CD8-positive, alpha-beta memory T cell (primary cell): ENCODE data around the gene SERPINB13. TPM values are rescaled to one million over a fixed set of nuclear protein-coding genes. Genes with fewer than 3 reads are reported as not detected.

Experiments used
- CTCF ChIA-PET: fragments of 350-600 bp; sonication (Branson Sonifier 250); formaldehyde crosslinking; loops from one replicate; lab custom pipeline; 2021; ENCODE audit warnings: antibody characterized with exemption; lab: Charles Lee
- POLR2A ChIA-PET: fragments of 350-600 bp; sonication (Branson Sonifier 250); formaldehyde crosslinking; loops from one replicate; lab custom pipeline; 2021; ENCODE audit warnings: antibody characterized with exemption; lab: Charles Lee
- DNase-seq, 5 donors: peaks; one replicate each; pipeline versions ENCODE4 v3.0.0 to v3.0.0-alpha.2; 2020 to 2022; ENCODE audit warnings: mixed read lengths in 1 of 5
- H3K27ac ChIP-seq: one replicate; pipeline ENCODE4 v1.7.0; 2013; ENCODE audit warnings: low read depth, mild to moderate bottlenecking, low read length, moderate library complexity
- H3K27me3 ChIP-seq: 2 replicates; pipeline ENCODE4 v1.7.0; 2013; ENCODE audit warnings: low read length, mild to moderate bottlenecking; ENCODE audit not compliant: insufficient read depth, poor library complexity, severe bottlenecking
- H3K36me3 ChIP-seq: 2 replicates; pipeline ENCODE4 v1.7.0; 2013; ENCODE audit warnings: mild to moderate bottlenecking, low read length, moderate library complexity; ENCODE audit not compliant: insufficient read depth
- H3K4me1 ChIP-seq: 2 replicates; pipeline ENCODE4 v1.7.0; 2013; ENCODE audit warnings: mild to moderate bottlenecking, low read length, moderate library complexity; ENCODE audit not compliant: insufficient read depth
- H3K4me3 ChIP-seq: 2 replicates; pipeline ENCODE4 v1.7.0; 2013; ENCODE audit warnings: mild to moderate bottlenecking, low read length
- H3K9me3 ChIP-seq: 2 replicates; pipeline ENCODE4 v1.7.0; 2013; ENCODE audit warnings: mild to moderate bottlenecking, low read length
- H3K27ac Mint-ChIP-seq, 8 donors: one replicate each; pipeline ENCODE4 v1.8.0; 2020 to 2021; ENCODE audit warnings: mixed read lengths in 8 of 8, mild to moderate bottlenecking in 6 of 8, inconsistent platforms in 3 of 8, moderate library complexity in 3 of 8
- H3K27me3 Mint-ChIP-seq, 2 donors: one replicate each; pipeline ENCODE4 v1.8.0; 2020 to 2021; ENCODE audit warnings: mixed read lengths in 2 of 2, mild to moderate bottlenecking in 1 of 2, moderate library complexity in 1 of 2
- H3K36me3 Mint-ChIP-seq, 3 donors: one replicate each; pipeline ENCODE4 v1.8.0; 2020 to 2021; ENCODE audit warnings: mixed read lengths in 3 of 3, inconsistent platforms in 1 of 3, mild to moderate bottlenecking in 1 of 3
- H3K4me1 Mint-ChIP-seq, 3 donors: one replicate each; pipeline ENCODE4 v1.8.0; 2020 to 2021; ENCODE audit warnings: mixed read lengths in 3 of 3, inconsistent platforms in 1 of 3, mild to moderate bottlenecking in 1 of 3
- H3K4me3 Mint-ChIP-seq, 7 donors: one replicate each; pipeline ENCODE4 v1.8.0; 2020 to 2021; ENCODE audit warnings: mixed read lengths in 7 of 7, mild to moderate bottlenecking in 6 of 7, moderate library complexity in 4 of 7, inconsistent platforms in 2 of 7
- H3K9me3 Mint-ChIP-seq, 5 donors: one replicate each; pipeline ENCODE4 v1.8.0; 2020 to 2022; ENCODE audit warnings: mixed read lengths in 5 of 5, mild to moderate bottlenecking in 3 of 5, moderate library complexity in 2 of 5, inconsistent platforms in 1 of 5
- polyA plus RNA-seq: library from polyadenylated mRNA; unstranded; fragments of 300-500 nt; fragmentation: Illumina TruSeq; gene quantifications from one replicate; pipeline ENCODE4 v1.2.3, GENCODE V29; 2021
- total RNA-seq, 2 experiments: library from RNA; stranded (reverse); gene quantifications; one replicate each; pipeline ENCODE4 v1.2.3, GENCODE V29; 2021

Gene SERPINB13, protein sequence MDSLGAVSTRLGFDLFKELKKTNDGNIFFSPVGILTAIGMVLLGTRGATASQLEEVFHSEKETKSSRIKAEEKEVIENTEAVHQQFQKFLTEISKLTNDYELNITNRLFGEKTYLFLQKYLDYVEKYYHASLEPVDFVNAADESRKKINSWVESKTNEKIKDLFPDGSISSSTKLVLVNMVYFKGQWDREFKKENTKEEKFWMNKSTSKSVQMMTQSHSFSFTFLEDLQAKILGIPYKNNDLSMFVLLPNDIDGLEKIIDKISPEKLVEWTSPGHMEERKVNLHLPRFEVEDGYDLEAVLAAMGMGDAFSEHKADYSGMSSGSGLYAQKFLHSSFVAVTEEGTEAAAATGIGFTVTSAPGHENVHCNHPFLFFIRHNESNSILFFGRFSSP
- total RNA-seq (not detected), polyA plus RNA-seq (not detected)

DNA sequence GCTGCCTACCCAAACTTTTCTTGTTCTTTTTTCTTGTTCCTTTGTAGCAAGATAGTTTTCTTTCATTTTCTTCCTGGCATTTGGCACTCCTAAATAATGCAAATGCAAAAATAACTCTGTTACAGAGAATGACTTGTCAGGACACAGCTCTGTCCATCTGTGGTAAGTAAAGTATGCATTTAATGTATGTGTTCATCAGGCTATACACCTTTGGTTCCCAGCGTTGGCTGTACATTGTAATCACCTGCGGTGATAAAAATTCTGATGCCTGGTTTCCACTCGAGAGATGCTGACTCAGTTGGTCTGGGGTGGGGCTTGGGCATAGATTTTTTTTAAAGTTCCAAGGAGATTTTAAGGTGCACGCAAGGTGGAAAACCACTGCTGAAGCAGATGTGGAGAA, at the start of gene SERPINB13:
TSS of gene SERPINB13 (plus strand) at position 378 of the 400 bp plus-strand sequence. CDS start 1,325 bp downstream, outside the sequence.
- Histone ChIP-seq H3K27ac (no peak within 1 kb of the TSS), H3K4me1 (no peaks in the 10 kb centered on the region), H3K36me3 (no peaks in the 10 kb centered on the region), H3K9me3 (no peaks in the 10 kb centered on the region), H3K4me3 (no peak within 1 kb of the TSS), H3K27me3 (no peaks in the 10 kb centered on the region)
- no peaks in the 10 kb centered on the region for H3K36me3 Mint-ChIP-seq
- DNase-seq: no peak
- no peaks in the 10 kb centered on the region for H3K4me1 Mint-ChIP-seq
- no peak within 1 kb of the TSS for H3K4me3 Mint-ChIP-seq
- no peaks in the 10 kb centered on the region for H3K9me3 Mint-ChIP-seq
- ChIA-PET CTCF (no interaction called here), POLR2A (no interaction called here)
- H3K27ac Mint-ChIP-seq: peak within 1 kb of the TSS in 1 of 8 donors; percentile 63
- peaks cover 4 to 15% of the 10 kb centered on the region in 2 donors for H3K27me3 Mint-ChIP-seq

GRCh38 chr18:63539904-63540510, 47.1 kb upstream of the SERPINB13 start:
- Histone ChIP-seq H3K4me3 (no peak overlapping the region), H3K27me3 (no peaks in the 10 kb centered on the region), H3K36me3 (no peaks in the 10 kb centered on the region), H3K9me3 (no peaks in the 10 kb centered on the region), H3K27ac (no peak overlapping the region), H3K4me1 (no peaks in the 10 kb centered on the region)
- H3K36me3 Mint-ChIP-seq: no peaks in the 10 kb centered on the region
- H3K4me1 Mint-ChIP-seq: no peaks in the 10 kb centered on the region
- ChIA-PET CTCF (no interaction called here), POLR2A (no interaction called here)
- H3K27me3 Mint-ChIP-seq: peaks cover 4 to 39% of the 10 kb centered on the region in 2 donors
- H3K9me3 Mint-ChIP-seq: no peaks in the 10 kb centered on the region
- no peak overlapping the region for H3K4me3 Mint-ChIP-seq
- no peak for DNase-seq
- no peak overlapping the region for H3K27ac Mint-ChIP-seq

GRCh38 chr18:63542069-63542468, 45.1 kb upstream of the SERPINB13 start, which contains the start of gene SERPINB12:
Gene SERPINB12, plus strand, starts transcription at chr18:63542369. Its CDS starts 13,791 bp downstream, at chr18:63556160.
- Mint-ChIP-seq H3K4me3 (no peak within 1 kb of the TSS), H3K4me1 (no peaks in the 10 kb centered on the region), H3K9me3 (no peaks in the 10 kb centered on the region), H3K36me3 (no peaks in the 10 kb centered on the region), H3K27ac (no peak within 1 kb of the TSS), H3K27me3 (peaks cover 6 to 49% of the 10 kb centered on the region in 2 donors)
- no peaks in the 10 kb centered on the region for H3K27me3 ChIP-seq
- H3K36me3 ChIP-seq: no peaks in the 10 kb centered on the region
- H3K4me1 ChIP-seq: no peaks in the 10 kb centered on the region
- no peak for DNase-seq
- no peaks in the 10 kb centered on the region for H3K9me3 ChIP-seq
- CTCF ChIA-PET: interaction anchor here (1.0 kb wide), 1 partner anchor 17 kb away, joined by 3 read pairs; no protein-coding TSS in a partner anchor
- no peak within 1 kb of the TSS for H3K4me3 ChIP-seq
- POLR2A ChIA-PET: no interaction called here
- no peak within 1 kb of the TSS for H3K27ac ChIP-seq

DNA sequence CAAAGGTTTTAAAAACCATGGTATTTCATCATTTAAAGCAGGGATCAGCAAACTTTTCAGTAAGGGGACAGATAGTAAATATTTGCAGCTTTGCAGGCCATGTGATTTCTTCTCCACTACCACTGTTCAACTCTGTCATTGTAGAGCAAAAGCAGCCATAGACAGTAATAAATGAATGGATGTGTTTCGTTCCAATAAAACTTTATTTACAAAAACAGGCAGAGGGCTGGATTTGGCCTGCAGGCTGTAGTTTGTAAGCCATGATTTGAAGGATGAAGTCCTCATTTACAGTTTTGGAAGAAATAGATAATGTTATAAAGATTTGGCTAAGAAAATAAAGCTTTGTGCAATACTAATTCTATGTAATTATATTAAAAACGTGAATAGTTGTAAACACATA, 43.1 kb upstream of the SERPINB13 start:
- no peak overlapping the region for H3K4me3 Mint-ChIP-seq

DNA sequence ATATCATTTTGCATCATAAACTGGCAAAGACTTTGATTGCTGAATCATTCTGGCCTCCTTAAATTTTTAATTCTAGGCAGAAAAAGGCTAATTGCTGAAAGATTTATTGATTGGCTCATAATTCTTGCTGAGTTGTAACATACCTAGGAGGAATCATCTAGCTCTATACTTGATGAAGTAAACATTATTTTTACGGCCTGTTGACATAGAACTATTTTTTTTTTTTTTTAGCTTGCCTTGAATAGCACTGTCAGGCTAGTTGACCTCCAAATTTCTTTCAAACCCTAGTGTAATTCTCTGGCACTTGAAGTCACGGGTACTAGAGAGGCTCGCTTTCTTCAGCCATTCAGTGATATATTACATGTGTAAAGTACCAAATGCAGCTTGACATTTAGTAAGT, 42.1 kb upstream of the SERPINB13 start:
- Histone ChIP-seq H3K4me1 (no peaks in the 10 kb centered on the region), H3K9me3 (no peaks in the 10 kb centered on the region), H3K36me3 (no peaks in the 10 kb centered on the region), H3K4me3 (no peak overlapping the region), H3K27me3 (no peaks in the 10 kb centered on the region), H3K27ac (no peak overlapping the region)
- no peaks in the 10 kb centered on the region for H3K36me3 Mint-ChIP-seq
- H3K9me3 Mint-ChIP-seq: no peaks in the 10 kb centered on the region
- DNase-seq: no peak
- H3K27ac Mint-ChIP-seq: no peak overlapping the region
- peaks cover 6 to 31% of the 10 kb centered on the region in 2 donors for H3K27me3 Mint-ChIP-seq
- ChIA-PET CTCF (no interaction called here), POLR2A (no interaction called here)
- H3K4me3 Mint-ChIP-seq: no peak overlapping the region
- no peaks in the 10 kb centered on the region for H3K4me1 Mint-ChIP-seq

More for the DNA sequence above, 43.1 kb upstream of the SERPINB13 start:
- no peaks in the 10 kb centered on the region for H3K4me1 ChIP-seq
- no peaks in the 10 kb centered on the region for H3K27me3 ChIP-seq
- Mint-ChIP-seq H3K27me3 (peaks cover 6 to 41% of the 10 kb centered on the region in 2 donors), H3K4me1 (no peaks in the 10 kb centered on the region), H3K27ac (no peak overlapping the region), H3K9me3 (no peaks in the 10 kb centered on the region), H3K36me3 (no peaks in the 10 kb centered on the region)
- ChIA-PET CTCF (no interaction called here), POLR2A (no interaction called here)
- no peak overlapping the region for H3K27ac ChIP-seq
- no peak for DNase-seq
- H3K9me3 ChIP-seq: no peaks in the 10 kb centered on the region
- no peak overlapping the region for H3K4me3 ChIP-seq
- no peaks in the 10 kb centered on the region for H3K36me3 ChIP-seq

DNA sequence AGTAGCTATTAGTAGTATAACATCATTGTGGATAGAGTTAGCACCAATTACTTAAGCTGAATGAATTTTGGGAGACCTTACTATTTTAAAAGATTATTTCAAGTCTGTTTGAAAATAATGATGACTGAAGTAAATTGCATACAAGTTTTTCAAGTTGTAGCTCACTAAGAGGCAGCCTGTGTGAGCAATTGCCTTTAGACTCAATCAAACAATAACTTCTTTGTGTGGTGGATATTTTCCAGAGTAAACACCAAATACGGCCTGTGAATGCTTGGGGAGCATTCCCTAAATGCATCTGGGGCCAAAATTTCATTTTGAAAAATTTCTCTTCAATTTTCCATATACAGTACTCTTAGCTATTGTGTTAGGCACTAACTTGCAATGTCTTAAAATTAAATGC, 37.1 kb upstream of the SERPINB13 start:
- ChIA-PET POLR2A (no interaction called here), CTCF (interaction anchor here (1.2 kb wide), 1 partner anchor 33 kb away, joined by 3 read pairs; no protein-coding TSS in a partner anchor)
- Mint-ChIP-seq H3K27me3 (peaks cover 4 to 26% of the 10 kb centered on the region in 2 donors), H3K9me3 (no peaks in the 10 kb centered on the region), H3K36me3 (no peaks in the 10 kb centered on the region), H3K4me3 (no peak overlapping the region), H3K4me1 (no peaks in the 10 kb centered on the region), H3K27ac (no peak overlapping the region)
- Histone ChIP-seq H3K9me3 (no peaks in the 10 kb centered on the region), H3K27ac (no peak overlapping the region), H3K27me3 (no peaks in the 10 kb centered on the region), H3K36me3 (no peaks in the 10 kb centered on the region), H3K4me3 (no peak overlapping the region), H3K4me1 (no peaks in the 10 kb centered on the region)
- DNase-seq: no peak

DNA sequence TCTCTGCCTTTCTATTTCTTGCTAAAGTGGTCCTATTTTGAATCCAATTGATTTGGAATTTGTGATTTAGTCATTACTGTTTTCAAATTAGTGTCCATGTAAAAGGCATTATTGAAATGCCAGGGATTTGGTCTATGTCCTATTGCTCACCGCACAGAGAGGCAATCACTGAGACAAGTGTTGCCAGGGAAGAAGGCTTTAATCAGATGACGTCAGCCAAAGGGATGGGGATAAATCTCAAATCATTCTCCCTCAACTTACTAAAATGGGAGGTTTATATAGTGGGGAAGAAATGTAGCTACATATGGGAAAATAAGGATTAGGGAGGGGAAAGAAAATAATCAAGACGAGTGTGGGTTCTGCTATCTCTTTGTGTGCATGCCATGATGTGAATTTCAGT, 35.4 kb upstream of the SERPINB13 start:
- no peaks in the 10 kb centered on the region for H3K9me3 Mint-ChIP-seq
- no peaks in the 10 kb centered on the region for H3K4me1 Mint-ChIP-seq
- H3K4me3 Mint-ChIP-seq: no peak overlapping the region
- peaks cover 0 to 12% of the 10 kb centered on the region in 2 donors for H3K27me3 Mint-ChIP-seq
- H3K36me3 Mint-ChIP-seq: no peaks in the 10 kb centered on the region
- H3K27ac Mint-ChIP-seq: no peak overlapping the region
- H3K4me3 ChIP-seq: no peak overlapping the region
- no peaks in the 10 kb centered on the region for H3K9me3 ChIP-seq
- H3K36me3 ChIP-seq: no peaks in the 10 kb centered on the region
- CTCF ChIA-PET: no interaction called here
- DNase-seq: no peak
- POLR2A ChIA-PET: no interaction called here
- H3K27me3 ChIP-seq: no peaks in the 10 kb centered on the region
- H3K4me1 ChIP-seq: no peaks in the 10 kb centered on the region
- no peak overlapping the region for H3K27ac ChIP-seq

GRCh38 chr18:63552581-63552980, 34.6 kb upstream of the SERPINB13 start:
- no peak for DNase-seq
- no peaks in the 10 kb centered on the region for H3K4me1 ChIP-seq
- Mint-ChIP-seq H3K4me3 (no peak overlapping the region), H3K27ac (no peak overlapping the region), H3K36me3 (no peaks in the 10 kb centered on the region), H3K9me3 (no peaks in the 10 kb centered on the region), H3K27me3 (peaks cover 0 to 9% of the 10 kb centered on the region in 2 donors), H3K4me1 (no peaks in the 10 kb centered on the region)
- no peaks in the 10 kb centered on the region for H3K9me3 ChIP-seq
- no peak overlapping the region for H3K27ac ChIP-seq
- CTCF ChIA-PET: no interaction called here
- no peaks in the 10 kb centered on the region for H3K27me3 ChIP-seq
- H3K4me3 ChIP-seq: no peak overlapping the region
- POLR2A ChIA-PET: no interaction called here
- no peaks in the 10 kb centered on the region for H3K36me3 ChIP-seq
